EH (cell line): ENCODE results near the gene SYTL3.
"Not testable (repeated sequence)": the region's sequence is repeated elsewhere in the genome, so short reads cannot be mapped to it uniquely, and the experiment has no call there.

Source experiments
- DNase-seq: peaks from one replicate; pipeline ENCODE4 v3.0.0-alpha.2; 2015; ENCODE audit warnings: low read depth

Gene SYTL3

DNA sequence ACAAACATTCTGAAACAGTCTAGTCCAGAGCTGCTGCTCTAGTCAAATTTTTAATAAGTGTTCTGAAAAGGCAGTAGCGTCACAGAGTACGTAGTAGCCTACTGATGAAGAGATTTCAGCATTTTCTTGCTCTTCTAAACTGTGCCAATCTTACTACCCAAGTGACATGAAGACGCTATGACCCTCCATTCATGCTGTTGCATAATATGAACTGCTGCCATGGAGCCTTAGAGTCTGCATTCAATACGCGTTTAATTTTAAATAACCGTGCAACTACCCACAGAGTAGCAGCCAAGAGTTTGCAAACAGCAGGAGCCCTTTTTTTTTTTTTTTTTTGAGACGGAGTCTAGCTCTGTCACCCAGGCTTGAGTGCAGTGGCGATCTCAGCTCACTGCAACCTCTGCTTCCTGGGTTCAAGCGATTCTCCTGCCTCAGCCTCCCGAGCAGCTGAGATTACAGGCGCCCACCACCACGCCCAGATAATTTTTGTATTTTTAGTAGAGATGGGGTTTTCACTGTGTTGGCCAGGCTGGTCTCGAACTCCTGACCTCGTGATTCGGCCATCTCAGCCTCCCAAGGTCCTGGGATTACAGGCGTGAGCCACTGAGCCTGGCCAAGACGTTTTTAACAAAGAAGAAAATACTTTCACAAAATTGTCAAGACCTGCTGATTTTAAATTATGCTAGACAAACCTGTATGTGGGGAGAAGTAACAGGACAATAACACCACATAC is 125.0 kb downstream of the SYTL3 start:
- no peak for DNase-seq

DNA sequence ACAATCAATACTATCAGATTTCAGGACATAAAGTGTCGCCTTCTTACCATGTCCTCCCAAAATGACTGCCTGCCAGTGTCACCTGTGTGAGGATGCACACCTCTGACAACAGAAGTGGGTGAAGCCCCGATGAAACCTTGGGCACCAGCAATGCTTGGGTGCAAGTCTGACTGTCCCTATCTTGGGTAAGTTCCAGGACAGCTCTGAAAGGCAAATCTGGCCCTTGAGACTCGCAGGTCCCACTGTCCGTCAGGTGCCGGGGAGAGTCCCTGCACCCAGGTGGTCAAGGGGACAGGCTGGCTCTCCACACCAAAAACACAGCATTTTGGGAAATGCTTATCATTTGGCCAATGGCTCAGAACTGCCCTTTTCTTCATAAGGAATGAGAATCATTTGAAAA is 126.0 kb downstream of the SYTL3 start:
- DNase-seq, result no peak

DNA sequence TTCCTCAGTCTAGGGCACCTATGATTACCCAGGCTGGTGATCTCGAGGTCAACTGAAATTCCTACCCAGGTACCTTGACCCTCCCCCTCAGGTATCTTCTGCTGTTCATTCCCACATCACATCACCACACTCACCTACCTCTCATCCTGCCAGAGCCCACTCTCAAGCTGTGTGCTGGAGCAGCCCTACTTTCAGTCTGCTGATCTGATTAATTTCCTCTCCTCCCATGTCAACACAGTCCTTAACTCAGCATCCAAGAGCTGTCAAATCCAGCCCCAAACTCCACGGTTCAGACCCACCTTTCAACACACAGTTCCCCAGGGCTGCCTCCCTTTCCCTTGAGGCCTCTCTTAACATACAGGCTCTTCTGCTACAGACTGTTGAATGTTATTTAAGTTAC is 126.9 kb downstream of the SYTL3 start:
- DNase-seq, result no peak

DNA sequence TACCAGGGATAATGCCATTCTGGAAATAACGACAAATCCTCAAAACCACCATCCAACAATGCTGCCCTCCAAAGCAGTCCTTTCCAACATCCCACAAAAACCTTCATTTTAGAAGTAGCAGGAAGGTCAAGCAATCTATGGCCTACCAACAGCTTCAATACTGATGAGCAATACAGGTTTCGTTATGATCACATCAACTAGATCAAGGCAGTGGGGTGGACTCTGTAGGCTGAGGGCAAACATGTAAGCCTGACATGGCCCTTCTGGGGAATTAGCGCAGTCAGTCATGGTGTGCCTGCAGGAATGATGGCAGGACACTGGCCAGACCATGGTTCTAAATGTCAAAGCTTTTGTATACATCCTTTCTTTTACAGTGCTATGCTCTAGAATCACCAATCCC is 127.7 kb downstream of the SYTL3 start:
- DNase-seq, result no peak

DNA sequence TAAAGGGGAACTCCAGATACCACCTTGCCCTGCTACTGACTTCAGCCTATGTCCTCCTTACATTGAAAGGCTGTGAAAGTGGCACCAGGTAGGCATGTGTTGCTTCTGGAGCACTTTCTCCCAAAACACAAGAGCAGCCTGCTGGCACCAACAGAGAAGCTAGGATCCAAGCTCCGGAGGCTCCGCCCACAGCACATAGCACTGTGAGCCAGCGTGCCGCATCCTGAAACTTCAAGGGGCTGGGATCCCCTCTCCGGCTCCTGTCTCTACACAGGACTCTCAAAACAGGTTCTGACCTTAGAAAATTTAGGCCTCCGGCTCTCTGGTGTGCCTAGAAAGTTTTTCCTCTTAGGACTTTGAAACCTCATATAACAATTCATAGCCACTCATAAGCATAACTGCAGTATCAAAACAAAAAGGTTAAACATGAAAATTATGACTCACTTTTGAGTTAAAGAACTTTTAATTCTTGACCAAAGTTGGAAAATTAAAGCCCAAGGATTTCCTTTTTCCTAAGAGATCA is 128.2 kb downstream of the SYTL3 start:
- DNase-seq, result no peak

DNA sequence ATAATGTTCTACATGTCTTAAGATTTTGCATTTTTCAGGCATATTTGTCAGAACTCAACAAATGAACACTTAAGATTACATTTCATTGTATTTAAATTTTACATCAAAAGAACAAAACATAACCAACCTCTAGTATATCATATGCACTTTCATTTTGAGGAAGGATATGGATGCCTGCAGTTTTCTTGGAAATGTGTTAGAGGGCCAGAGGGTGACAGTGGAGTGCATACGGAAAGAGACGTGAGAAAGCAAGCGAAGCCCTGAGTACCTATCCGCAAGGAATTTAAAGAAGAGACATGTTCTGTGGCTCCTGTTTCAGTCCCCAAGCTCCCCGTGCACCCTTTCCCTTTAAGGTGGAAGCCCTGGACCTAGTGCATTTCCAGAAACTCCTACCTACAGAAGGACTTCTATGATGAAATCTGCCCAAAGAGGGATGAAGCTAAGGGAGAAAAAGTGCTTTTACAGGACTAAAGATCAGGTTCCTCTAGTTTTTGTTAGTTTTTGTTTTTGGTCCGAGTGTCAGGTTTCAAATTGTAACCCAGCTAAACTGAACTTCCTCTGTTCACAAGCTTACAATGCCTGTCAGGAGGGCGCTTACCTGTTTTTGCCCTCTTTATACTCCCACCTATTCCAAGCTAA is 130.5 kb downstream of the SYTL3 start:
- no peak for DNase-seq

DNA sequence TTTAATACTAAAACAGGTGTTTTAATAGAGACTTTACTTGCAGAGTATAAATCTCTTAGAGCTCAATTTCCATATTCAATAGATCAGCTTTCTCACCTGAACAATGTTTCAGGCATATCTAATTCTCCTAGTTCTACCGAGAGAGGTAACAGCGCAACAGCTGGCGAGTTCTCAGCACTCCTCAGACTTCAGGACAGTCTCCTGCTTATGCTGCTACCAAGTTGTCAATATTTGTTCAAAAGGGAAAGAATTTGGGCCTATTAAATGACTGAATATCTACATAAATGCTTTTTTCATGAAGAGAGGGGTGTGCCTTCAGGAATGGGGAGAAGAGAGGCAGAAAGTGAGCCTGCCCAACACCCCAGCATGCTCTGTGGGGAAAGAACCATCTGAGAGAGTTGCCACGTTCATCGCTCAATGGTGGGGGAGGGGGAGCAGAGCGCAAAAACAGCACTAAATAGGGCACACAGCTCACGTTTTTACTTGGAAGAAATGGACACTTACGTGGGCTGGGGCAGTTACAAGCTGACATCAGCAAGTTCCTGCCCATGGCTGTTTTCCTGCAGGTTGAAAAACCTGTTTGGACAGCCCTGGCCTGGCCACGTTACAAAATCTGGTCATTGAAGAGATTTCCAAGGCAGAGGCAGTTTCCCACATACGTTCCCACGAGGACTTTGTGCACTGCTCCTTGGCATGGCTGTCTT is 131.3 kb downstream of the SYTL3 start:
- DNase-seq, result no peak

DNA sequence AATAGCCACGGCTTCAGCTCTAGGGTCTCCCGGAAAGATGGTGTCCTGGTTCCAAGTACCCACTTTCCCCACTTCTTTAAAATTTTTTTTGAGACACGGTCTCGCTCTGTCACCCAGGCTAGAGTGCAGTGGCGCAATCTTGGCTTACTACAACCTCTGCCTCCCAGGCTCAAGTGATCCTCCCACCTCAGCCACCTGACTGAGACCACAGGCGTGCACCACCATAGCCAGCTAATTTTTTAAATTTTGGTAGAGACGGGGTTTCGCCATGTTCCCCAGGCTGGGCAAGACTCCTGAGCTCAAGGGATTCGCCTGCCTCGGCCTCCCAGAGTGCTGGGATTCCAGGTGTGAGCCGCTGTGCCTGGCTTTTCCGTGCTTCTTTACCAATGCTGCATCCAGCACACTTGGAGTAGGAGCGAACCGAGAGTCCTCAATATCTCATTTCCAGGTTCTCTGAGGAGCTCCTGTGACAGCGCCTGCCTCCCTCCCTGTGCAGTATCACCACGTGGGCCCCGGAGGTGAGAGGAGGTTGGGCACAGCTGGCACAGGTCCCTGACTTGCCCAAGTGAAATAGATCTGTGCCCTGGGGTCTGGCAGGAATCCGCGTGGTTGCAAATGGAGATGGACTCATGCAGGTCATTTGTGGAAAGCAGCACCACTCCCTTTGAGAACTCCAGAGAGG is 132.0 kb downstream of the SYTL3 start:
- DNase-seq, result no peak

DNA sequence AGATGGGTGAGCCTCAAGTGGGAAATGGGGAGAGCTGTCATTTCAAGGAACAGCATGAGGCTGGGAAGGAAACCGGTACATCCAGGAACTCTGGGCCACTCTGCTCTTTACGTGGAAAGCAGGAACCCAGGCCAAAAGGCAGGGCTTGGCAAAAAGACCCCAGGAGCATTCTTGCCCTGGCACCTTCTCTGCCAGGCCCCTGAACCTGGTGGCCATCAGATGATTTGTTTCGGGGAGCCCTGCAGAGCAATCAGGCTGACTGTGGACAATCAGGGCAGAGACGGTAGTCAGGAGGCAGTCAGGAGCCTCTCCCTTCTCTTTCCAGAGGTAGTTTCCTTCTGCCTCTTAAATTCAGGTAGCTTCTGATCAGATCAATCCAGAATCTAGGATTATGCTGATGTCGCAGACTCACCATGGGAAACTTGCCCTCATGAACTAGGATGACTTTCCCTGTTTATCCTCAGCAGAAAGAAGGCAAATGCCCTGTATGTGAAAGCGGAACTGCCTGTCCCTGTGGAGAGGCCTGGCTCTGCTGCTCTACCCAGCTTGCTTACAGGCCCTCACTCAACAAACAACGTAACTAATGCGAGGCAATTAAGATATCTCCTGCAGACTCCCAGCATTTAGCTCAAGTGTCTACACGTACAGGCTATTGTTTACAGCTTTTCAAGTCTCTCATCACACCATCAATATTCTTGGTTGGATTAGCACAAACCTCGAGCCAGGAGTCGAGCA is 132.7 kb downstream of the SYTL3 start:
- DNase-seq, result no peak

DNA sequence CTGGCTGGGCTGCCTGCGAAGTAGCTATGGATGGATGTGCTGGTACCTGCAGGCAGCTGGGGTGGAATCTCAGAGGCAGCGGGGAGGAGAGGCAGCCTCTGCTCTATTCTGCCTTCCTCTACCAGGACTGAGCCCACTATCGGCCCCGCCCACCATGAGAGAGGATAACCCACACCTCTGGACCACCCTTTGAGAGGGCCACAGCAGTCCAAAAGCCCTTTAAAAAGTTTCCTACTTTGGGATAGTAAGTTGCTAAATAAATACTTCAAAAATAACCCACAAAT is 133.3 kb downstream of the SYTL3 start:
- DNase-seq, result no peak

DNA sequence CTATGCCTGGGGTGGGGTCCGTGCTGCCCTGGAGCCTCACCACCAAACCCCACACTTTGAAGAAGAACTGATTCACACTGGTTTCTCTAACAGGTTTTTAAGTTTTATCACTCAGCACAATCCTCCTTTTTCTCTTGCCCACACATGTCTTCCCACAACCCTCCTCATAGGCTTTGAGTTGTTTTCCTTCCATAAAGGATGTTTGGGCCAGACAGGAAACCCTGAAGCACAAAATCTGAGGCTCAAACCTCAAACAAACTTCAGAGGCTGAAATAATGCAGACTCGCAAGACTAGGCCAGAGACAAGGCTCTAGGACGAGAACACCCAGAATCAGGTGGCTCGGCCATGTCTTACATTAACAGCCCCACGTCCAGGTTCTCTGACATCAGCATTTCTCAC is 134.0 kb downstream of the SYTL3 start:
- no peak for DNase-seq

DNA sequence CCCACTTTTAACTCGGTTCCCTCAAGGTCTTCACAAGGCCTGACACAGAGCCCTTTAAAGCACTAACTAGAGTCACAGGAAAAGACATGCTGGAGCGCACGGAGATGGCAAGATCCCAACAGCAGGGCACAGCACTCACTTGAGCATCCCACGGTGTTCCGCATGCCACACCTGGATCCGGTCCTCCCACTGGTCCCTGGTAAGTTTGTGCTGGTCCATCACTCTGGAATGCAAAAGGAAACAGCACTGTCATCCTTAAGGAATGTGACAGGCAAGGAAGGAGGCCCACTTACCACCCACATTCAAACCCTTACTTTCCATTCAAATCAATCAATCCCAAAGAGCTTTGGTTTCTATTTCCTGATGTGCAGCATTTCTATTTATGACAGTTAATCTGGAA is 134.7 kb downstream of the SYTL3 start:
- DNase-seq, result peak; percentile 55

DNA sequence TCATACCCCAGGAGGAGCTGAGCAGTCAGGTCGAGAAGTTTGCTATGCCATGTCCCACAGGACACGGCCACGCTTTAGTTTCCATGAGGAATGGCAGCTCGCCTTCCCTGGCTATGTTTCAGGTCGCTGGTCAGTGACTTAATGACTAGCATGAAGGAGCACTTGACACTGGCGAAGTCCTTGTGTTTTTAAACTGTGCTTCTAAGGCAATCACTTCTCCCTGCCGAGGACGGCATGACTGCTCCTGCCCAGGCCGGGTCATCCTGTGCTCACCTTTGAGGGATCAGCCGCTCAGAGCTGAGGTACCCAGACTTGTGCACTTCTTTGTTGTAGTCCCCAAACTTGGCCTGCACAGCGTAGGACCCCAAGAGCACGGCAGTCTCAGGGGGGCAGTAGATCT is 135.2 kb downstream of the SYTL3 start:
- DNase-seq, result no peak

DNA sequence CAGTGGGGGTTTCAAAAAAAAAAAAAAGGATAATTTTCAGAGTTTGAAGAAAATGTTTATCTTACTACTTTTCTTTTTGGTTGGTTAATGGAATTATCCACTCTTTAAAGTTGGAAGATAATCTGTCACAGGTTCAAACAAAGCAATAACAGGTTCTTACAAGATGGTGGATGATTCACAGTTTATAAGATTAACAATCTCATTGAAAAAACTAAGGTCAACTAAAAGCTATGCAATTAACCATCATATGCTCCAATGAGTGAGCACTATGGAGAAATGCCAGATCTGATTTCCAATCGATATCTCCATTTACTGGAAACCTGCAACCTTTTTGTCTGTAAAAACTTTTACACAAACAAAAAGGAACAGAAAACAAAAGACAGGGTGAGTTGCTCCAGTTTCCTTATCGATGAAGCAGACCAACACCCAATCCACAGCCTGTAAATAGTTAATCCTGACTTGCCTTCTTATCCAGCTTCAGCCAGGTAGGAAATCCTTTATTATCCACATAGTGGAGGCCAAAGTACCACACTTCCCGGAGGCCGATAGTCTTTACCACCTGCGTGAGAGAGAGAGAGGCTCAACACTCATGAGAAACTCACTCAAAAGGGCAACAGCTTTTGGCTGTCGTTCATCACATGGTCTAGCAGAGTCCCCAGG is 136.9 kb downstream of the SYTL3 start:
- DNase-seq, result no peak

DNA sequence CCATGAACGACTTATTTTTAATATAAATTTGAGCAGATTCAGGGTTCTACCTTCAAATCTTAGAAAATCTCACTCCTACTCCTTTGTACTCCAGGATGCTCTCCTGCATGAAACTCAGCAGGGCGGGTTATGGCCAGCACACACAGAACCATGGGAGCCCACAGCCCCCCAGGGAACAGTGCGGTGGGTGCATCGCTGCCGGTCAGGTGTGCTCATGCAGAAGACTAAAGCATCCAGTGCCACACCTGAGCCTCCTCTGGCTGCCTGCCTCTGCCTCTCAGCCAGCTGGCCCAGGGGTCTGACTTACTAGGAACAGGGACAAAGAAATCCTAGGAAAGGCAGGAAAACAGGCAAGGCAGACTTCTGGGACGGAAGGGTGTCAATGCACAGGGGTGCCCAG is 137.5 kb downstream of the SYTL3 start:
- DNase-seq, result no peak

DNA sequence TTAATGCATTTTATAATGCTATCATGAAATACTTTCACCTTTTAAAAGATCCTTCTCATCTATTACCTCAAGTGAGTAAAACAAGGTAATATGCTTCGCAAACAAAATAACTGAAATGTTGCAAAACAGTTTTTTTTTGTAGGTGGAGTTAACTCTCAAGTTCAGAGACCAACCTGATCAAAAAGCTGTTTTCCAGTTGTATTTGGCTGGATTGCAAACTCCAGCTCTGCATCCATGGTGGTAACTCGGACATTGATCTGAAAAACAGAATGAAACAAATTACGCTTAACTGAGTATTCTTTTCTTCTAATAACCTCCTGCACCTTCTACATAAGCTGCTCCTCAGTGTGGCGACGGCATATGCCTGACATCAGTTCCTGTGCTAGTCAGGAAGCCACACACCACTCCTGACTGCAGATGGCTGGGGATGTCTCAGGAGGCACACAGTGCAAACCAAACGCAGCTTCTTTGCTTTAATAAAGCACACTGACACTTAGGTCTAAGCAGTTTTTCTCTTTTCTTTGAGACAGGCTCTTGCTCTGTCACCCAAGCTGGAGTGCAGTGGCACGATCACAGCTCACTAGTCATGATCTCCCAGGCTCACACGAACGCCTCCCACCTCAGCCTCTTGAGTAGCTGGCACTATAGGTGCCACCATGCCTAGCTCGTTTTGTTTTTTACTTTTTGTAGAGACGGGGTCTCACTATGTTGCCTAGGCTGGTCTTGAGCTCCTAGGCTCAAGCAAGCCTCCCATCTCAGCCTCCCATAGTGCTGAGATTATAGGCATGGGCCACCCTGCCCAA is 139.5 kb downstream of the SYTL3 start:
- no peak for DNase-seq

DNA sequence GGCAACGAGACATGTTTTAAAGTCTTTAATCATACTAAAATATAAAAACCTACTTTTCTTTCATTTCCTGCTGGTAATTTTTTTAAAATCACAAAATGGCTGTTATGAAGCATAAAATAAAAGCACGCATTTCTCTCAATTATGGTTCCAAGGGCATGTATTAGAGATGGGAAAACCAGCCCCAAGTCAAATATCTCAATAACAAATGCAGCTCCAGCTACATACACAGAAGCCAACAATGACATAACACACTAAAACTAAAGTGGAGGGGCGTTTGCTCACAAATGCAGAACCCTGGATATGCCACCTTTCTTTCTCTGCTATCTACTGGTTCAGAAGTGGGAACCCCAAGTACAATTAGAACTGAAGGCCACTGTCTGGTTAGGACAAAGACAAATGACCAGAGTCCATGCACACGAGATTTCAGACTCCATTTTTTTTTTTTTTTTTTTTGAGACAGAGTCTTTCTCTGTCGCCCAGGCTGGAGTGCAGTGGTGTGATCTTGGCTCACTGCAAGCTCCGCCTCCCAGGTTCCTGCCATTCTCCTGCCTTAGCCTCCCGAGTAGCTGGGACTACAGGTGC is 141.5 kb downstream of the SYTL3 start:
- no peak for DNase-seq

DNA sequence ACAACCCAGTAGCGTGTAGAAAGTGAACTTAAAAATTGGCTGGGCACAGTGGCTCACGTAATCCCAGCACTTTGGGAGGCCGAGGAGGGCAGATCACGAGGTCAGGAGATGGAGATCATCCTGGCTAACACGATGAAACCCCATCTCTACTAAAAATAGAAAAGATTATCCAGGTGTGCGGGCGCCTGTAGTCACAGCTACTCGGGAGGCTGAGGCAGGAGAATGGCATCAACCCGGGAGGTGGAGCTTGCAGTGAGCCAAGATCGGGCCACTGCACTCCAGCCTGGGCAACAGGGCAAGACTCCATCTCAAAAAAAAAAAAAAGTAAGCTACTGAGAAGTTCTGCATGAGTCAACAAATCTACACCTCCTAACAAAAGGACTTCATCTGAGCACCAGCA is 142.7 kb downstream of the SYTL3 start:
- not testable (repeated sequence) for DNase-seq

DNA sequence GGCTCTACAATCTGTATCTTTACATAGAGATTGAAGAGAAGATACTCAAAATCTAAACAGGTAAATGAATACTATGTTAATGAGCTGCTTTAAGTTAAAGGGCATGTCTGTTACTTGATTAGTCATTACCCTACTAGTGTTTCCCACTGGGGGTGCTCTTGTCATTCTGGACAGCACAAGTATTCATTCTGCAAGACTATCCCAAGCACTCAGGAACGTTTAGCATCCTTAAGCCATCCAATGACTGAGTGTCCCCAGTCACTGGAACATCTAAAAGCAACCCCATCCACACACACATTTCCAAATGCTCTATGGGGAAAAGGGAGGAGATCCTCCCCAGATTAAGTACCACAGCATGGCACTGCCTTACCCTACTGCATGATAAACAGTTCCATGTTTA is 143.6 kb downstream of the SYTL3 start:
- peak; percentile 79 for DNase-seq

DNA sequence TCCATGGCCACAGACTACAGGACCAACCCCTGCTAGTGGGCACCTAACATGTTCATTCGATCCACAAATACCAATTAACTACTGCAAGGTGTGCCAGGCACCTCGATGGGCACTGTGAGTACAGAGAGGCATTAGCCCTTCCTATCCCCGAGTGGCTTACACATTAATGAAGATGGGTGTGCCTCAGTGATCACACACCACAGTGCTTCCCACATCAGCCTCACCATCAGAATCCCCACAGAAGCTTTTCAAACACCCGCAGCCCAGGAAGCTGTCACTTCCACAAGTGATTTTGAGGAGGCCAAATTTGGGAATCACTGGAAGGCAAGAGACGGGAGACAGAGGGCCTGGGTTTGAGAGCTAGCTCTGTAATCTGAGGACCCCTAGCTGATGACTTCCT is 145.7 kb downstream of the SYTL3 start:
- no peak for DNase-seq
